SK-N-SH treated with all-trans-retinoic acid at 6 μM for 48 hours (cell line): Measurements from ENCODE around the gene TGFBR2.

Experiments
- ATAC-seq: fragments of 200-7000 bp; cut with Tn5 transposase; 3 replicates; pipeline ENCODE4 v1.9.1; 2020; ENCODE audit warnings: mild to moderate bottlenecking, moderate library complexity
- ARNTL ChIP-seq: fragments of 450-650 bp; formaldehyde crosslinking; IDR thresholded peaks from 2 replicates; pipeline ENCODE4 v1.5.0; 2020; ENCODE audit warnings: low read depth, mild to moderate bottlenecking, moderate library complexity, borderline replicate concordance
- BACH2 ChIP-seq: fragments of 250-450 bp; sonication (Bioruptor Pico); IDR thresholded peaks from 2 replicates; pipeline ENCODE4 v1.9.0; 2021; ENCODE audit warnings: mild to moderate bottlenecking, borderline replicate concordance
- CSDC2 ChIP-seq: fragments of 250-450 bp; sonication (Bioruptor Pico); IDR thresholded peaks from 2 replicates; pipeline ENCODE4 v1.5.0; 2020; ENCODE audit warnings: mild to moderate bottlenecking, moderate library complexity
- ESRRG ChIP-seq: fragments of 250-450 bp; sonication (Bioruptor Pico); IDR thresholded peaks from 2 replicates; pipeline ENCODE4 v1.6.1; 2021; ENCODE audit warnings: mild to moderate bottlenecking
- GLIS3 ChIP-seq: fragments of 250-450 bp; sonication (Bioruptor Pico); IDR thresholded peaks from 2 replicates; pipeline ENCODE4 v1.5.0; 2020; ENCODE audit warnings: mild to moderate bottlenecking, moderate library complexity
- ISL1 ChIP-seq: fragments of 250-450 bp; sonication (Bioruptor Pico); IDR thresholded peaks from 2 replicates; pipeline ENCODE4 v2.1.2; 2022; ENCODE audit warnings: mild to moderate bottlenecking, moderate library complexity
- OSR1 ChIP-seq: fragments of 250-450 bp; sonication (Bioruptor Pico); IDR thresholded peaks from 2 replicates; pipeline ENCODE4 v1.8.0; 2022; ENCODE audit warnings: moderate library complexity, mild to moderate bottlenecking, inconsistent platforms
- PPARA ChIP-seq: fragments of 250-450 bp; sonication (Bioruptor Pico); IDR thresholded peaks from 2 replicates; pipeline ENCODE4 v1.5.0; 2020; ENCODE audit warnings: mild to moderate bottlenecking, borderline replicate concordance
- RARB ChIP-seq: fragments of 250-450 bp; sonication (Bioruptor Pico); IDR thresholded peaks from 2 replicates; pipeline ENCODE4 v1.8.0; 2021; ENCODE audit warnings: mild to moderate bottlenecking, moderate library complexity
- SNAI2 ChIP-seq: fragments of 250-450 bp; sonication (Bioruptor Pico); IDR thresholded peaks from 2 replicates; pipeline ENCODE4 v1.5.0; 2020; ENCODE audit warnings: mild to moderate bottlenecking, moderate library complexity
- TCF4 ChIP-seq: fragments of 250-450 bp; sonication (Bioruptor Pico); IDR thresholded peaks from 2 replicates; pipeline ENCODE4 v1.8.0; 2021; ENCODE audit warnings: mild to moderate bottlenecking, moderate library complexity, borderline replicate concordance
- ZFP3 ChIP-seq: fragments of 250-450 bp; sonication (Bioruptor Pico); IDR thresholded peaks from 2 replicates; pipeline ENCODE4 v1.5.0; 2020; ENCODE audit warnings: mild to moderate bottlenecking, moderate library complexity
- ZNF565 ChIP-seq: fragments of 450-650 bp; formaldehyde crosslinking; conservative IDR thresholded peaks from 2 replicates; pipeline ENCODE4 v1.5.0; 2020; ENCODE audit warnings: low read depth, mild to moderate bottlenecking, moderate library complexity
- ZNF70 ChIP-seq: fragments of 450-650 bp; formaldehyde crosslinking; IDR thresholded peaks from 2 replicates; pipeline ENCODE4 v1.5.0; 2020; ENCODE audit warnings: mild to moderate bottlenecking, moderate library complexity
- ZNF8 ChIP-seq: fragments of 450-650 bp; formaldehyde crosslinking; IDR thresholded peaks from 2 replicates; pipeline ENCODE4 v1.5.0; 2020; ENCODE audit warnings: mild to moderate bottlenecking, moderate library complexity
- TF ChIP-seq, protein P1 (sequence below): fragments of 250-450 bp; sonication (Bioruptor Pico); IDR thresholded peaks from 2 replicates; pipeline ENCODE4 v1.5.1; 2021; ENCODE audit warnings: mild to moderate bottlenecking, moderate library complexity
- TF ChIP-seq, protein P2 (sequence below): fragments of 250-450 bp; sonication (Bioruptor Pico); IDR thresholded peaks from 2 replicates; pipeline ENCODE4 v1.8.0; 2020; ENCODE audit warnings: mild to moderate bottlenecking, moderate library complexity, borderline replicate concordance
- TF ChIP-seq, protein P3 (sequence below): fragments of 250-450 bp; sonication (Bioruptor Pico); IDR thresholded peaks from 2 replicates; pipeline ENCODE4 v1.8.0; 2021; ENCODE audit warnings: low read depth, mild to moderate bottlenecking, moderate library complexity, borderline replicate concordance

Gene TGFBR2

DNA sequence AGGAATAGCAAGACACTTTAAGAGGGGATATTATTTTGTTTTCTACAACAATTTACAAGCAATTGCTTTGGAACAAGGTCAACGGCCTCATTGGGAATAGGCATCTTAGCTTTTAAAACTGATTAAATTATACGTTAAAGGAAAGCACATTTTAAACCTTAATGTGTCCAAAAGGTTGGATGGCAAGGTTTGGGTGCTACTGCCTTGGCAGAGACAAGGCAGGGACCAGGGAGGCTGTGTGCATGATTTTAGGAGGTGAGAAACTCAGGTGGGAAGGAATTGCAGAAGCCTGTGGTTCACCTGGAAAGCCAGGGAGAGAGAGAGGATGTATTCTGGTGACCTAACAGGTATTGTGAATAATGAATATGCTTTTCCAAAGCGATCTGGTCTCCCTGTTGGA, 54.3 kb downstream of the TGFBR2 start:
- no peak for ATAC-seq
- TF ChIP-seq, protein P1, sequence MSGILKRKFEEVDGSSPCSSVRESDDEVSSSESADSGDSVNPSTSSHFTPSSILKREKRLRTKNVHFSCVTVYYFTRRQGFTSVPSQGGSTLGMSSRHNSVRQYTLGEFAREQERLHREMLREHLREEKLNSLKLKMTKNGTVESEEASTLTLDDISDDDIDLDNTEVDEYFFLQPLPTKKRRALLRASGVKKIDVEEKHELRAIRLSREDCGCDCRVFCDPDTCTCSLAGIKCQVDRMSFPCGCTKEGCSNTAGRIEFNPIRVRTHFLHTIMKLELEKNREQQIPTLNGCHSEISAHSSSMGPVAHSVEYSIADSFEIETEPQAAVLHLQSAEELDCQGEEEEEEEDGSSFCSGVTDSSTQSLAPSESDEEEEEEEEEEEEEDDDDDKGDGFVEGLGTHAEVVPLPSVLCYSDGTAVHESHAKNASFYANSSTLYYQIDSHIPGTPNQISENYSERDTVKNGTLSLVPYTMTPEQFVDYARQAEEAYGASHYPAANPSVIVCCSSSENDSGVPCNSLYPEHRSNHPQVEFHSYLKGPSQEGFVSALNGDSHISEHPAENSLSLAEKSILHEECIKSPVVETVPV (CRISPR knock-in tag), result no peak
- TF ChIP-seq ZNF8 (CRISPR knock-in tag) (no peak), TCF4 (CRISPR knock-in tag) (no peak), ZNF565 (no peak), ARNTL (CRISPR knock-in tag) (no peak), ZFP3 (no peak), BACH2 (CRISPR knock-in tag) (no peak), RARB (CRISPR knock-in tag) (no peak), ISL1 (no peak), GLIS3 (CRISPR knock-in tag) (no peak), PPARA (CRISPR knock-in tag) (no peak), ESRRG (CRISPR knock-in tag) (no peak), CSDC2 (CRISPR knock-in tag) (no peak), SNAI2 (CRISPR knock-in tag) (no peak), OSR1 (CRISPR knock-in tag) (no peak)
- TF ChIP-seq, protein P2, sequence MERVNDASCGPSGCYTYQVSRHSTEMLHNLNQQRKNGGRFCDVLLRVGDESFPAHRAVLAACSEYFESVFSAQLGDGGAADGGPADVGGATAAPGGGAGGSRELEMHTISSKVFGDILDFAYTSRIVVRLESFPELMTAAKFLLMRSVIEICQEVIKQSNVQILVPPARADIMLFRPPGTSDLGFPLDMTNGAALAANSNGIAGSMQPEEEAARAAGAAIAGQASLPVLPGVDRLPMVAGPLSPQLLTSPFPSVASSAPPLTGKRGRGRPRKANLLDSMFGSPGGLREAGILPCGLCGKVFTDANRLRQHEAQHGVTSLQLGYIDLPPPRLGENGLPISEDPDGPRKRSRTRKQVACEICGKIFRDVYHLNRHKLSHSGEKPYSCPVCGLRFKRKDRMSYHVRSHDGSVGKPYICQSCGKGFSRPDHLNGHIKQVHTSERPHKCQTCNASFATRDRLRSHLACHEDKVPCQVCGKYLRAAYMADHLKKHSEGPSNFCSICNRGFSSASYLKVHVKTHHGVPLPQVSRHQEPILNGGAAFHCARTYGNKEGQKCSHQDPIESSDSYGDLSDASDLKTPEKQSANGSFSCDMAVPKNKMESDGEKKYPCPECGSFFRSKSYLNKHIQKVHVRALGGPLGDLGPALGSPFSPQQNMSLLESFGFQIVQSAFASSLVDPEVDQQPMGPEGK (CRISPR knock-in tag), result no peak
- TF ChIP-seq, protein P3, sequence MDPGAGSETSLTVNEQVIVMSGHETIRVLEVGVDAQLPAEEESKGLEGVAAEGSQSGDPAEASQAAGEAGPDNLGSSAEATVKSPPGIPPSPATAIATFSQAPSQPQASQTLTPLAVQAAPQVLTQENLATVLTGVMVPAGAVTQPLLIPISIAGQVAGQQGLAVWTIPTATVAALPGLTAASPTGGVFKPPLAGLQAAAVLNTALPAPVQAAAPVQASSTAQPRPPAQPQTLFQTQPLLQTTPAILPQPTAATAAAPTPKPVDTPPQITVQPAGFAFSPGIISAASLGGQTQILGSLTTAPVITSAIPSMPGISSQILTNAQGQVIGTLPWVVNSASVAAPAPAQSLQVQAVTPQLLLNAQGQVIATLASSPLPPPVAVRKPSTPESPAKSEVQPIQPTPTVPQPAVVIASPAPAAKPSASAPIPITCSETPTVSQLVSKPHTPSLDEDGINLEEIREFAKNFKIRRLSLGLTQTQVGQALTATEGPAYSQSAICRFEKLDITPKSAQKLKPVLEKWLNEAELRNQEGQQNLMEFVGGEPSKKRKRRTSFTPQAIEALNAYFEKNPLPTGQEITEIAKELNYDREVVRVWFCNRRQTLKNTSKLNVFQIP (CRISPR knock-in tag), result no peak

DNA sequence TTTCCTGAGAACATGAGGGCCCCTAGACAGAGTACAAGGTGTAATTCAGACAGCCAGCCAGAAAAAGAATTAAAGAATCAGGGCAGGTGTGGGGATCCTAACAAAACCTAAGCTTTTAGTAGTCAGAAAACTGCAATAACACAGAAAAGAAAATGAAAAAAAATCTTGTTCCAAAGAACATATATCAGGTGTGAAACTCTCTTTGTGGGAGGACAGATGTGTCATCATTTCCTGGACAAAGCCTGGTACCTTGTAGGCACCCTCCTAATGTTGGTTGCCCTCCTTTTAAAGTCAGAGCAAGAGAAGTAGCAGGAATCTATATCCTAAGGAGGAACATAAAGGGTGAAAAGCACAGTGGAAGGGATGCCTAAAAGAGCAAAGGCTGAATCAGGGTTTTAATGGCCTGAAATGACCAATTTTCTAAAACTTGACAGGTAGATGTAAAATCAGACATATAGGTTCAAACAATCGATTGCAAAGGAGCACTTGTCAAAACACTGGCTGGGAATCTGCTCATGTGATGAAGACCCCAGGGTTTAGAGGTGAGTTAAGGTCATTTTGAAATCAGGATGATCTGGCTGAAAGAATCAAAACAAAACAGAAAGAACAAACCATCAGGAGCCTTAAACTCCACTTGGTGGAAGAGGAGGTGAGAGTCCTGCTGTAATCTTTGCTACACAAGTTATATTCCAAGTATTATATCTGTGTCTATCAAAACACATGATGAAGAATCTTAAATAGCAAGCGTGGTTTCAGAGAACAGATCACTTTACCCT, 54.9 kb downstream of the TGFBR2 start:
- TF ChIP-seq ZNF70 (no peak), ISL1 (no peak), CSDC2 (CRISPR knock-in tag) (no peak), TCF4 (CRISPR knock-in tag) (no peak), ZNF8 (CRISPR knock-in tag) (no peak), PPARA (CRISPR knock-in tag) (no peak), BACH2 (CRISPR knock-in tag) (no peak), RARB (CRISPR knock-in tag) (no peak)
- TF ChIP-seq, protein P3 (CRISPR knock-in tag), result no peak
- ATAC-seq, result no peak

DNA sequence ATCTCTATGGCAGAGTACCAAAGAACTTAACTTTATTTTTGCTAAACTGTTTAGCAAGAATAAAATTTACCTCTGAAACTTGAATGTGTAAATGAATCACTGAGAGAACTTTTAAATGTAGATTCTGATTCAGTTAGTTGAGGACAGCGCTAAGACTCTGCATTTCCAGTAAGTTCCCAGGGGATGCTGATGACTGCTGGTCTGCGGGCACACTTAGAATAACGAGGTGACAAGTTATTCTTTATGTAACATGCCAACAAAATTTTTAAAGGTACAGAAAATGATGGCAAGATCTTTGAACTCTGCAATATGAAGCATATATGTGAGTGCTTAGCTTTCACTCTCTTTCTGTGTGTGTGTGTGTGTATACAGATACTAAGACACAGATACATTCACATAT, 56.4 kb downstream of the TGFBR2 start:
- TF ChIP-seq, protein P2 (CRISPR knock-in tag), result no peak
- ATAC-seq, result no peak
